PC-3 (cell line): ENCODE data around the gene DHX34.
"Not testable (repeated sequence)": the region's sequence is repeated elsewhere in the genome, so short reads cannot be mapped to it uniquely, and the experiment has no call there.

Experiments
- EZH2 ChIP-seq: fragments of 300-600 bp; sonication (generic); IDR thresholded peaks from one replicate; pipeline ENCODE4 v1.6.1; 2017; ENCODE audit warnings: antibody characterized with exemption, mild to moderate bottlenecking, low read length; ENCODE audit not compliant: unreplicated experiment
- TF ChIP-seq, protein P1 (sequence below): fragments of 300-600 bp; sonication (generic); conservative IDR thresholded peaks from 2 replicates; pipeline ENCODE4 v1.5.1; 2017; ENCODE audit warnings: antibody characterized with exemption, low read depth, mild to moderate bottlenecking, low read length

DNA sequence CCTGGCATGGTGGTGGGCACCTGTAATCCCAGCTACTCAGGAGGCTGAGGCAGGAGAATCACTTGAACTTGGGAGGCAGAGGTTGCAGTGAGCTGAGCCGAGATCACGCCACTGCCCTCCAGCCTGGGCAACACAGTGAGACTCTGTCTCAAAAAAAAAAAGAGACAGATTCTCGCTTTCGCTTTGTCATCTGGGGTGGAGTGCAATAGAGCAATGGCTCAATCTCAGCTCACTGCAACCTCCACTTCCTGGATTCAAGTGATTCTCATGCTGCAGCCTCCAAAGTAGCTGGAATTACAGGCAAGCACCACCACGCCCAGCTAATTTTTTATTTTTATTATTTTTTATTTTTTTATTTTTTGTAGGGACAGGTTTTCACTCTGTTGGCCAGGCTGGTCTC, 39.6 kb downstream of the DHX34 start:
- TF ChIP-seq EZH2 = not testable (repeated sequence)
- TF ChIP-seq, protein P1, sequence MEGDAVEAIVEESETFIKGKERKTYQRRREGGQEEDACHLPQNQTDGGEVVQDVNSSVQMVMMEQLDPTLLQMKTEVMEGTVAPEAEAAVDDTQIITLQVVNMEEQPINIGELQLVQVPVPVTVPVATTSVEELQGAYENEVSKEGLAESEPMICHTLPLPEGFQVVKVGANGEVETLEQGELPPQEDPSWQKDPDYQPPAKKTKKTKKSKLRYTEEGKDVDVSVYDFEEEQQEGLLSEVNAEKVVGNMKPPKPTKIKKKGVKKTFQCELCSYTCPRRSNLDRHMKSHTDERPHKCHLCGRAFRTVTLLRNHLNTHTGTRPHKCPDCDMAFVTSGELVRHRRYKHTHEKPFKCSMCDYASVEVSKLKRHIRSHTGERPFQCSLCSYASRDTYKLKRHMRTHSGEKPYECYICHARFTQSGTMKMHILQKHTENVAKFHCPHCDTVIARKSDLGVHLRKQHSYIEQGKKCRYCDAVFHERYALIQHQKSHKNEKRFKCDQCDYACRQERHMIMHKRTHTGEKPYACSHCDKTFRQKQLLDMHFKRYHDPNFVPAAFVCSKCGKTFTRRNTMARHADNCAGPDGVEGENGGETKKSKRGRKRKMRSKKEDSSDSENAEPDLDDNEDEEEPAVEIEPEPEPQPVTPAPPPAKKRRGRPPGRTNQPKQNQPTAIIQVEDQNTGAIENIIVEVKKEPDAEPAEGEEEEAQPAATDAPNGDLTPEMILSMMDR = not testable (repeated sequence)
